ENCODE measurements around the gene STRN4.

The STRN4 gene

DNA sequence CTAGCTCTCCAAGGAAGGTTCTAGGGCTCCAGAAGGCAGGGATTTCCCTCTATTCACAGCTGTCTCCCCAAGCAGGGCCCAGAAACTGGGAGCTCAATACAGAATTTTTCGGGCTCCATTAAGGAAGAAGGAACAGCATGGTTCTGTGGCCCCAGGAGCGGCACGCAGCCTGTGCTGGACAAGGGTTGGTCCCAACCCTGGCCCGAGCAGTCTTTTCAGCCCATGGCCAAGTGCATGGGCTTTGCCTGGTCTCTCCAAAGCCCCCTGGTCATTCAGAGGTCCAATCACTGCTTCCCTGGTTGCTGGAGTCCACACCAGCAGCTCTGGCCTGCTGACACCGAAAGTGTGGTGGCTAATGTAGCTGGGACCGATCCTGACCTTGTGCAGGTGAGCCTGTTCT lies 22.8 kb downstream of the STRN4 start:
- DNase-seq (ENCODE audit: low read depth): no peak
- TF ChIP-seq, protein P1, sequence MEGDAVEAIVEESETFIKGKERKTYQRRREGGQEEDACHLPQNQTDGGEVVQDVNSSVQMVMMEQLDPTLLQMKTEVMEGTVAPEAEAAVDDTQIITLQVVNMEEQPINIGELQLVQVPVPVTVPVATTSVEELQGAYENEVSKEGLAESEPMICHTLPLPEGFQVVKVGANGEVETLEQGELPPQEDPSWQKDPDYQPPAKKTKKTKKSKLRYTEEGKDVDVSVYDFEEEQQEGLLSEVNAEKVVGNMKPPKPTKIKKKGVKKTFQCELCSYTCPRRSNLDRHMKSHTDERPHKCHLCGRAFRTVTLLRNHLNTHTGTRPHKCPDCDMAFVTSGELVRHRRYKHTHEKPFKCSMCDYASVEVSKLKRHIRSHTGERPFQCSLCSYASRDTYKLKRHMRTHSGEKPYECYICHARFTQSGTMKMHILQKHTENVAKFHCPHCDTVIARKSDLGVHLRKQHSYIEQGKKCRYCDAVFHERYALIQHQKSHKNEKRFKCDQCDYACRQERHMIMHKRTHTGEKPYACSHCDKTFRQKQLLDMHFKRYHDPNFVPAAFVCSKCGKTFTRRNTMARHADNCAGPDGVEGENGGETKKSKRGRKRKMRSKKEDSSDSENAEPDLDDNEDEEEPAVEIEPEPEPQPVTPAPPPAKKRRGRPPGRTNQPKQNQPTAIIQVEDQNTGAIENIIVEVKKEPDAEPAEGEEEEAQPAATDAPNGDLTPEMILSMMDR (IDR thresholded peaks at IDR 0.05; ENCODE audit: insufficient read depth, low read depth, low read length, missing control alignments): no peak
- H3K4me3 ChIP-seq (ENCODE audit: low read length): no peak overlapping the region

DNA sequence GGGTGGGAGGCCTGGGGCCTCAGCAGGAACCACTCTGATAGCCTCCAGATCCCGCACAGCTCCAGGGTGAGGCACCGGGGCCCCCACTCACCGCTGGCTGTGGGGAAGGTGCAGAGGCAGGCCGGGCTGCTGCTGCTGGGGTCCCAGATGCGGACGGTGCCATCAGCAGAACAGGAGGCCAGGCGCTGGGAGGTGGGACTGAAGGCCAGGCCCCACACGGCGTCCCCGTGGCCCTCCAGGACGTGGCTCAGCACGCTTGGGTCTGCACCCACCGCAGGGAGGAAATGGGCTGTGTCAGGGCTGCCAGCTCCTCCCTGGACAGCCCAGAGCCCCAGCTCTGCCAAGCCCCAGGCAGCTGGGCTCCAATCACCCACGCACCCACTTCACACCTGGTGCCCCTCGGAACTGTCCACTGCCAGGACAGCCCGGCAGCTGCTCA lies 23.2 kb downstream of the STRN4 start:
- no peak overlapping the region for H3K4me3 ChIP-seq (ENCODE audit: low read length)
- TF ChIP-seq, protein P1 (IDR thresholded peaks at IDR 0.05; ENCODE audit: insufficient read depth, low read depth, low read length, missing control alignments): no peak
- DNase-seq (ENCODE audit: low read depth): no peak

DNA sequence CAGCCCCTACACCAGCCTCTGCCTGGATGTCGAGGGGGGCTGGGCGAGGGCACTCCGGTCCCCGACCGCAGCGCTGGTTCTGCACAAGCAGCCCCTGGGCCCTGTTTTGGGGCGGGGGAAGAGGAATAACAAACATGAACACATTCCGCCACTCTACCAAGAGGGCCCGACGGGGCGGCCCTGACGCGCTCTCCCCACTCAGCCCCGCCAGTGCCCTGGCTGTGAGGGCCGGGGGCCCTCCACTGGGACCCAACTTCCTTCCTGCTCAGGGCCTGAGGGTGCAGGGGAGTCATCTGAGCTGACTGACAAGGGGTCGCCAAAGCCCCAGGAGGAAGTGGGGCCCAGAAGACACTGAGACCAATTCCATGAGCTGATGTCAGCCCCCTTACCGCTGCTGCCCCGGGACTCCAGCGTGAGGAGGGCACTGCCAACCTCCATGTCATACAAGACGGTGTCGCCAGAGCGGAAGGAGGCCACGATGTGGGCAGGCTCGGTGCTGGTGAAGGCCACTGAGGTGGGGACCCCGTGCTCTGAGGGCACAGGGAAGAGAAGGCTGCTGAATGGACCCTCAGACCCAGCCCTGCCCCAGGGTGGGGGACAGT lies 23.7 kb downstream of the STRN4 start:
- DNase-seq (ENCODE audit: low read depth): no peak
- H3K4me3 ChIP-seq (ENCODE audit: low read length): no peak overlapping the region
- TF ChIP-seq, protein P1 (IDR thresholded peaks at IDR 0.05; ENCODE audit: insufficient read depth, low read depth, low read length, missing control alignments): no peak

DNA sequence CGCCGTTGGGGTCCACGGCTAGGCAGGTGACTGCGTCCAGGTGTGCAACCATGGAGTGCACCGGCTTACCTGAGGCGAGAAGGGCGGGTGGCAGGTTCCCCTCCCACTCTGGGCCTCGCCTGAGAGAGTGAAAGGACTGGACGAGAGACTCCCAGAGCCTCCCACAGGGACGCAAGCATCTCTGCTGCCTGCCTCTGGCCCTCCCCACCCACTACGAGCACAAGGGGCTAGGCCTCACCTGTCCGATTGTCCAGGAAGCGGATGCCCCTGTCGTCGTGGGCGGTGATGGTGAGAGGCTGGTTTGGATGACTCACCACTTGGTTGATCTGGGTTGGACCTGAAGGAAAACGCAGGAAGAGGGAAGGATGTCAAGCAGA lies 24.3 kb downstream of the STRN4 start:
- TF ChIP-seq, protein P1 (IDR thresholded peaks at IDR 0.05; ENCODE audit: insufficient read depth, low read depth, low read length, missing control alignments): no peak
- H3K4me3 ChIP-seq (ENCODE audit: low read length): no peak overlapping the region
- peak; percentile 41 for DNase-seq (ENCODE audit: low read depth)

DNA sequence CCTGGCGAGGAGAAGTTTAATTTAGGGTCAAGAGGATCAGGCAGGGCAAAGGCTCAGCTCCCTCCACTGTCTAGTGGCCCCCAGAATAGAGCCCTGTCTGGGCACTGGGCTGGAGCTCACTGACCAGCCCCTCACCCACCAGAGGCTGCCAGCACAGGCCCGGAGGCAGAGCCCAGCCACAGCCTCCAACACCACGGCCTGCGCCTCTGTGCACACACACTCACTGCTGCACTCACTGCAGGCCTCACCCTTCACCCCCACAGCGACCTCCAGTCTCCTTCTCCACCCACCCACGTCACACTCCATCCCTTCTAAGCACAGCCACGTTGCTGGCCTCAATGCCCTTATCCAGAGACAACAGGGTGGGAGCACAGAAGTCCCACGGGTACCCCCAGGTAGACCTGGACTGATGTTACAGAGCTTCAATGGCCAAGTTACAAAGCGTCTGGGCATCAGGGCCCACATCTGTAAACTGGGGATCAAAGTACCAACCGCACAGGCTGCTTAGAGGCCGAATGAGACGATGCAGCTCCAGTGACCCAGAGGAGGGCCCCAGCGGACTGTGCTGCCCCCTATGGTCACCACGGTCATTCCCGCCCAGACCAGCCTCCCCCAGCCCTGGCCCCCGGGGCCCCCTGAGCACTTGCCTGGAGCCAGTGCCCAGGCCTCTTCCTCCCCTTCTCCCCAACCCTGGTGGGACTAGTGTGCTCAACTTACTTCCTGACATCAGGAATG lies 24.8 kb downstream of the STRN4 start:
- DNase-seq (ENCODE audit: low read depth): no peak
- no peak overlapping the region for H3K4me3 ChIP-seq (ENCODE audit: low read length)
- TF ChIP-seq, protein P1 (IDR thresholded peaks at IDR 0.05; ENCODE audit: insufficient read depth, low read depth, low read length, missing control alignments): no peak

DNA sequence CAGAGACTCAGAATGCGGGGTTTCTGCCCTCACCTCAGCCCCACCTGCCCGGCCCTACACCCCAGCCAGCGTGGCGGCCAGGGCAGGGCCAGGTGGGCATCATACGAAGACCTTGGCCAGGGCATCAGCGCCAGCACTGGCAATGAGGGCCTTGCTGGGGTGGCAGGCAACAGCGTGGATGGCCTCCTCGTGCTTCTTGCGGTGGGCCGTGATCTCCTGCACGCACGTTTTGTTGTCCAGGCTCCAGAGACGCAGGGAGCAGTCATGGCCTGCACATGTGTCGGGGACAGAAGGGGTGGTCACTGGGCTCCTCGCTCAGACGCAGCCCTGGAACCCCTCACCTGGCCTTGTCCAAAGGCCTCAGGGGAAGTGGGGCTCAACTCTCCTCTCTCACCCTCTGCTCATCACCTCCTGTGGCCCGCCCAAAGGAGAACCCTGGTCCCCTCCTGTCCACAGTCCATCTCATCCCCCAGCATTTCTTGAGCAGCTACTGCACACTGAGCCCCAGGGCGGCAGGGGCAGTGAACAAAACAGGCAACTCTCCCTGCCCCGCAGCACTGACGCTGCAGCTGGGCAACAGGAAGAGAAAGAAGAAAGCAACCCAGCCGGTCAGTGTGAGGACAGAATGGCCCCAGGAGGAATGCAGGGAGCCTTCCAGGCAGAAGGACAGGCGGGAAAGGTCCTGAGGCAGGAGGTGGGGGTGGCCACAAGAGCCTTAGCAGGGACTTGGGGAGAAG lies 25.6 kb downstream of the STRN4 start:
- DNase-seq (ENCODE audit: low read depth): no peak
- TF ChIP-seq, protein P1 (IDR thresholded peaks at IDR 0.05; ENCODE audit: insufficient read depth, low read depth, low read length, missing control alignments): no peak
- no peak overlapping the region for H3K4me3 ChIP-seq (ENCODE audit: low read length)

Measured in epithelial cell of esophagus (primary cell).